Measurements from ENCODE around the gene AMN.
A peak's percentile ranks its signal among the peaks of the same experiment; 100 is the strongest.

Gene AMN

GRCh38 chr14:102945346-102946130 lies 23.1 kb downstream of the AMN start:
- no peak for DNase-seq

DNA sequence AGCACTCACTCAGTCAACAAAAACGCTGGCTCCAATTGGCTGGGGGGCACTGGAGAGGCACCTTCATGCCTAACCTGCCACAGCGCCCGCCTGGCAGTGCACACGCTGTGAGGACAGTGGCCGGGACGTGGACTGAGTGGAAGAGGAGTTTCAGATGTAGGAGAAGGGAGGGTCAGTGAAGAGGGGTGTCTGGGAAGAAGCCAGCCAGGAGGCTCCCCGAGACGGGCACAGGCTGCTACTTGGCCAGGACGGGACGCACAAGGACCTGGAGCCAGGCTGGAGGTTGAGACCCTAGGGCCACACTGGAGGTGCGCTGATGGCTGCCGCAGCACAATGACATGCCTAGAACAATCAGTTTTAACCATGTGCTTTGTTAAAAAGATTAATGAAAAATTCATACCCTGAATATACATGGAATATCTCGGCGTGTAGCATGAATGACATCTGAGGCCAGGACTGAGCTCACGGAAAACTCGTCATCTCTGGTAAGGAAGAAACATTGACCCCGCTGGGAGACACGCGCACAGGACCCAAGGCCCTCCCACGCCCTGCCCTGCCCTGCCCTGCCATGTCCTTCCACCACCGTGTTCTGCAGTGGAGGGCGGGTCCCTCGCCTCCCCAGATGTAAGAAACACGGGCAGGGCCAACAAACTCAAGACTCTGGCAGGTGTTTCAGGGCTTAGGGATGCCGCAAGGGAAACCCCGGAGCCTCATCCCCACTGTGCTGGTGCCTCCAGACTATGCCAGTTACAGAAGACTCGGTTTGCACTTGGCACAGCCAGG lies 25.0 kb downstream of the AMN start:
- DNase-seq, result no peak

- no peak for DNase-seq
Observed at GRCh38 chr14:102948698-102949061, 26.2 kb downstream of the AMN start.

GRCh38 chr14:102949062-102949800 lies 26.8 kb downstream of the AMN start:
- DNase-seq, result peak; percentile 22

- no peak for DNase-seq
Observed at GRCh38 chr14:102949801-102950451, 27.5 kb downstream of the AMN start.

- no peak for DNase-seq
Observed at GRCh38 chr14:102951034-102951433, 28.6 kb downstream of the AMN start.

GRCh38 chr14:102951799-102952198 lies 29.3 kb downstream of the AMN start:
- DNase-seq, result no peak

- DNase-seq, result no peak
Observed at GRCh38 chr14:102952276-102952675, 29.8 kb downstream of the AMN start.

DNA sequence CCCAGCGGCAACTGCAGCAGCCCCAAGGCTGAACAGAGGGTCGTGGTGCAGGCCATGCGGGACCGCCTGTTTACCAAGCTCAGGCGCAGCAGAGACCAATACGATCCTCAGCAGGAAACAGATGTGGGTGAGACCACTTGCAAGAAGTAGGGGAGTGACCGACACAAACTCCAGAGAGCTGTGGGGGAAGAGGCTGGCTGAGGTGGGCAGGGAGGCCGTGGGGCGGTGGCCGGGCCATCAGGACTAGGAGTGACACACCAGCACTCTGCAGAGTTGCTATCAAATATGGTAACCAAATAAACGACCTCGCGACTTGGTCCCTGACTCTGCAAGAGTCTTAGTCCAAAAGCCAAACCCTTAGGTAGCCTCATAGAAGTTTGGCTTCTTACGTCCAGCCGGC lies 30.6 kb downstream of the AMN start:
- DNase-seq, result no peak

DNA sequence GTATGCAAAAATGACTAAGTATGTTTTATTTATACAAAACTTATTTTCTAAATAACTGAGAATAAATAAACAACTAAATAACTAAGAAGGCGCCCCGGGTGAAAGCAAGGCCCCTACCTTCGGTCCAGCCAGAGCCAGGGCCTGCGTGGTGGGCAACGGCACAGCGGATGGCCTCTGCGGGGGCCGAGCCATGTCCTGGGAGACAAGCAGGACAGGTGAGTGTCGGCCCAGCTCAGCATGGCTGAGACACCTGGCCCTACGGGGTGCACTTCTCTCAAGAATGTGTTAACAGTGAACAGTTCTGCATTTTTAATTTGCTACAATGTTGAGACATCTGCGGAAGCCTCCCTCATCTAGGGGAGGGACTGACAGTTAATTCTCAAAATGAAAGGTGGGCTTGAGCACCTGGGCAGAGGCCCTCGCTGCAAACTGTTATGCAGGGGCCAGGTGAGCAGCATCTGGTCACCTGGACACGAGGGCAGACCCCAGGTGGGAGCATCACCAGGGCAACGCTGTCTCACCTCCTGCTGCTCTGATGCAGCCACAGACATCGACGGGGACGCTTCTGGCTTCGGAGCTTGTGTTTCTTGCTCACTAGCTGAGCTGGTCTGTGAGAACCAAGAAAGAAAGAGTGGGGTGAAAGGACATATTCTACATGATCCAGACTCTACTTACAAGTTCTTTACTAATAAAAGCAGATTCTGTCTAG lies 31.8 kb downstream of the AMN start:
- DNase-seq, result no peak

DNA sequence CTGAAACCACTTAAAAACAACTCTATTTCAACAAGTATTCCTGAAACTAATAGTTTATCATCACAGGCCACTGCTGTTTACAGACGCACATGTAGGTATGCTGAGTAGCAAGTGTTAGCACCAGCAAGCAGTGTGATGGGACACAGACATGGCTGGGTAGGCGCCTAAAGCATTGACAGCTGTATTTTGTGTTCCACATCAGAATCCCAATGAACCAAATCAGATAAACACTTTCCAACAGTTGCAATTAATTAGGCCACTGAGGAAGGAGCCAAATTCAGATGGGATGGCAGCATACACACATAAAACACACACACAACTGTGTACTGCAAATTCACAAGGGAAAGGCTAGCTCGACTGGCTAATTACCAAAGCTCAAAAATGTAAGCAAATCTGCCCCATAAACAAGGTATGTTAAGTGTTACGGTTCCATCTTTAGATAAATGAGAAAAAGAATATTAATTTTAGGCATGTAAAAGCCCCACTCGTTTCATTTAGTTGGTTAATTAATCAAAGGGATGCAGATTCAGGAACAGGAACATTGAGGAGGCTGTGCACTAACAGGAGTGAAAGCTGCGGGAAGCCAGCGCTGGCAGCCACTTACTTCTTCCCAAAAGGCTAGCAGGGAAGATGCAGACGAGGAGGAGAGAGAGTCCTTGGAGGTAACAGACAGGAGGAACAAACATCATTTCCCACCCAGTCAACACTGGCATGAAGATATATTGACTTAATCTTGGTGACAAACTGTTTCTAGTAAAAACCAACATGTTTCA lies 33.4 kb downstream of the AMN start:
- DNase-seq, result no peak

- DNase-seq, result no peak
Observed at GRCh38 chr14:102957222-102957621, 34.8 kb downstream of the AMN start.

GRCh38 chr14:102958461-102958860 lies 36.0 kb downstream of the AMN start:
- DNase-seq, result no peak

GRCh38 chr14:102962111-102962627 lies 39.7 kb downstream of the AMN start:
- DNase-seq, result no peak

DNA sequence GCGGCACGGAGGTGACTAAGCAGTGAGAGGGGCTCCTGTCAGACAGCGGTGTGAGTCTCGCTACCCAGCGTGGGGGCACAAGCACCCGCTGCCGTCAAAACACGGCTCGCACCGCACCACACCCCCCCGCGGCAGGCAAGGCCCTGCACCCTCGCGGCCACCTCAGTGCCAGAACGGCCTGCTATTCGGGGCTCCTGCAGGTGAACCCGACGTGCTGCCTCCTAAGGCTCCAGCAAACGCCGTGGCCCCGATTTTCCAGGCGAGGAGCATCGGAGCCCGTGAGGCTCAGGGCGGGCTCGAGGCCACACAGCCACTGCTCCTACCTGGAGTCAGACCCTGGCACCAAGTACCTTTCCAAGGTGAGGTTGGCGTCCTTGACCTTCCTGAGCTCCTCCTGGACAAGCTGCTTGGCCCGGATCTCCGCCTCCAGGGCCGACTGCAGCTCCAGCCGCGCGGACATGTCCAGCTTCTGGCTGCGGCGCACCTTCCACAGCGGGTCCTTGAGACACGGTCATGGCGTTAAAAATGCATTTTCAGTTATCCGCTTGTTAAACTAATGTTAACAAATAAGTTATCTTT lies 41.8 kb downstream of the AMN start:
- DNase-seq, result no peak

DNA sequence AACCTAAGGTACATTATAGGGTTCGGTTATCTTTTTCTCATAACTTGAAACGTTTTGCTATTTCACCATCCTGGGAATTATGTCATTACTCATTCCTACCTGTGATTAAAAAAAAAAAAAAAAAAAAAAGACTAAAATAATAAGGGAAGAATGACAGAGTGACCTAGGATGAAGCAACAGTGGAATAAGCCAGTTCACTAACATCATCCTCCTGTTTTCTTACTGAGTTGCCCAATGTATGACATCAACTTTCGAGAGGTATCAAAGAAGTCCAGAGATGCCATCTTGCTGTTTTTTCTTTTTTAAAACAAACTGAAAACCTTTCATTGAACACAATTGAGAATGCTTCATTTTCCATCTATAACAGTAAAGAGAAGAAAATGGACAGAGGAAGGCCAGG lies 42.8 kb downstream of the AMN start:
- no peak for DNase-seq

- no peak for DNase-seq
Observed at GRCh38 chr14:102965971-102966655, 43.6 kb downstream of the AMN start.

DNA sequence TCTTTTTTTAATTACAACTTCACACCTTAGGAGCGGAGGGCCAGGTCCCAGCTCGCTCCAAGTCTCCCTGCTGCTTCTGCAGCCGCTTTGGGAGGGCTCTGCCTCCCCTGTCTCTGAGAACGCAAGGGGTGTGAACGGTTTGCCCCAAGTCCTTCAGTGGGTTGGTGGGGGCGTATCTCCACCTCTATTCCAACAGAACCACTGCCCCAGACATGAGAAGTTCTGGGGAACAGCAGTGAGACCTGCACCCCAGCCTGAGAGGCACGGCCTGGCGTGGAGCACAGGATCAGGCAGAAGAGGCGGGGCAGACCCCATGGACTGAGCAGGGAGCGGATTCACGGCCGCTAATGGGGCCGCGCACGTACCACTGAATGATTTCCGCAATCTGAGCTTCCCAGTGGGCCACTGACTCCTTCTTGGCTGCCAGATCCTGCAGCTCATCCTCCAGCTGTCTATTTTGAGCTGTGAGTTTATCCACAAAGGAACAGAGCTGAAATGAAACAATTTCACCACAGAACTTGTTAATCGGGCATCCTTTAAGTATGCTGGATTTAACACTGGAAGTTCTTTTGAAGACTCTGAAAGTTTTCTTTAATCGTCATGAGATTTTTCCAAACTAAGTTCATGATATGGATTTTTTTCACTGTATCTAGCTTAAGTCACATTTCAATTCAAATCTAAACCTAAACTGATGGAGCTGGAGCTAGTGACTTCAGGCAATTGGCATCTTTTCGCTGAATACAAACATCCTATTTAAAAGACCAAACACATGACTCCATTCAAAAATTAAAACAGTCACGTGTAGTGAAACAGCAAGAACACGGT lies 44.4 kb downstream of the AMN start:
- DNase-seq, result no peak

- DNase-seq, result no peak
Observed at GRCh38 chr14:102967506-102967795, 45.0 kb downstream of the AMN start.

DNA sequence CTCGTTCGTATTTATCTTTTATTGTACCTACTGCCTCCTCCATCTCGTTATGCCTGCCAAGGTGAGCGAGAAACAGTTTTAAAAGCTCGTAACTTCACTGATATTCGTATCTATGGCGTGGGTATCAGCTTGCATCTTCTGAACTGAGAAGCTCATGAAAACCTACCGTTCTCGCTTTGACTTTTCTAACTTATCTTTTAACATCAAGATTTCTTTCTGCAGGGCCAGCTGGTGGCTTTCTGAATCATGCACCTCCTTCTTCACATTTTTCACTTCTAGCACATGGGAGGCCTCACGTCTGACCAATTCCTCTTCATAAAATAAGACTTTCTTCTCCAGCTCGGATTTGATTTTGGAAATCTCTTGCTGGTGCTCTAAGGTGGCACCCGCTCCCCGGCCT lies 45.8 kb downstream of the AMN start:
- DNase-seq, result no peak
